GM19043 (cell line): ENCODE data around the gene FAM204A.

Source experiments
- ATAC-seq: cut with Tn5 transposase; IDR thresholded peaks from one replicate; pipeline ENCODE4 v1.9.1; 2021; ENCODE audit warnings: low read depth; ENCODE audit not compliant: unreplicated experiment

Gene FAM204A

GRCh38 chr10:118287076-118287806 lies 54.9 kb downstream of the FAM204A start:
- no peak for ATAC-seq

- no peak for ATAC-seq
Observed at GRCh38 chr10:118286051-118286838, 55.9 kb downstream of the FAM204A start.

GRCh38 chr10:118282670-118283069 lies 59.5 kb downstream of the FAM204A start:
- no peak for ATAC-seq

- ATAC-seq: no peak
Observed at GRCh38 chr10:118278649-118279048, 63.5 kb downstream of the FAM204A start.

- ATAC-seq: no peak
Observed at GRCh38 chr10:118277871-118278270, 64.3 kb downstream of the FAM204A start.

- no peak for ATAC-seq
Observed at GRCh38 chr10:118276727-118277126, 65.4 kb downstream of the FAM204A start.

- no peak for ATAC-seq
Observed at GRCh38 chr10:118276204-118276603, 65.9 kb downstream of the FAM204A start.

GRCh38 chr10:118273662-118274061 lies 68.5 kb downstream of the FAM204A start:
- no peak for ATAC-seq

- no peak for ATAC-seq
Observed at GRCh38 chr10:118272767-118273166, 69.4 kb downstream of the FAM204A start.

- ATAC-seq: no peak
Observed at GRCh38 chr10:118272149-118272721, 69.9 kb downstream of the FAM204A start.

GRCh38 chr10:118271671-118272070 lies 70.5 kb downstream of the FAM204A start:
- no peak for ATAC-seq

- ATAC-seq: no peak
Observed at GRCh38 chr10:118266098-118266748, 75.9 kb downstream of the FAM204A start.

GRCh38 chr10:118264838-118265470 lies 77.2 kb downstream of the FAM204A start:
- ATAC-seq: no peak

- ATAC-seq: no peak
Observed at GRCh38 chr10:118264252-118264651, 77.9 kb downstream of the FAM204A start.

GRCh38 chr10:118262538-118262937 lies 79.6 kb downstream of the FAM204A start:
- no peak for ATAC-seq

- no peak for ATAC-seq
Observed at GRCh38 chr10:118259288-118259906, 82.7 kb downstream of the FAM204A start.

- ATAC-seq: no peak
Observed at GRCh38 chr10:118258285-118258684, 83.8 kb downstream of the FAM204A start.

- ATAC-seq: no peak
Observed at GRCh38 chr10:118256825-118257570, 85.1 kb downstream of the FAM204A start.

- ATAC-seq: no peak
Observed at GRCh38 chr10:118256209-118256608, 85.9 kb downstream of the FAM204A start.
